GM21723 (cell line): ENCODE data around the gene CPNE6.

Source experiments
- ATAC-seq: cut with Tn5 transposase; IDR thresholded peaks from one replicate; pipeline ENCODE4 v1.9.1; 2021; ENCODE audit warnings: mild to moderate bottlenecking, moderate library complexity; ENCODE audit not compliant: unreplicated experiment

The CPNE6 gene

DNA sequence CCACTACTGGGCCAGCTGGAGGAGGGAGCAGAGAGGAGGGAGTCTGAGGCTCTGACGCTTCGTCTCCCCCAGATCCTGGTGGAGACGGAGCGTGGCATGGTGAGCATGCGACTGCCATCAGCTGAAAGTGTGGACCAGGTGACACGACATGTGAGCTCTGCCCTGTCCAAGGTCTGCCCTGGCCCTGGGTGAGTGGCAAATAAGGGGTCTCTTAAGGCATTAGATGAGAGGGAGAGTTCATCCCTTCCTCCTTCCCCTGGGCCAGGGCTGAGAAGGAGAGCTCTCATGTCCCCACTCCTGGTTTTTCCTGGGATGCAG lies 17.1 kb upstream of the CPNE6 start:
- ATAC-seq, result no peak

DNA sequence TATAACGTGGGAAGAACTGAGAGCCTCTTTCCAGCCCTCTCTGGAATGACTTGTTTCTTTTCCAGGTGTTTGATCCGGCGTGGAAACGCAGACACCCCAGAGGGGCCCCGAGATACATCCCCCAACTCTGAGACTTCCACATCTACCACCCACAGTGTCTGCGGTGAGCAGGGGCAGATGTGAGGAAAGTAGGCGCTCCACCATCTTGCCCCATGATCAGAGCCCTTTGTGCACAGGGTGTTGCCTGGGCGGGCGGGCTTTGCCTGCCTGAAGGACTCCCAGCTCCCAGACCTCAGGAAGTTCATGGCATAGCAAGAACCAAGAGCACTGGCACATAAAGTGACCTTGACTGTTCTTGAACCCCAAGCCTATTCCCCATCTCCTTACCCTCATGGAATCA lies 16.7 kb upstream of the CPNE6 start:
- no peak for ATAC-seq

DNA sequence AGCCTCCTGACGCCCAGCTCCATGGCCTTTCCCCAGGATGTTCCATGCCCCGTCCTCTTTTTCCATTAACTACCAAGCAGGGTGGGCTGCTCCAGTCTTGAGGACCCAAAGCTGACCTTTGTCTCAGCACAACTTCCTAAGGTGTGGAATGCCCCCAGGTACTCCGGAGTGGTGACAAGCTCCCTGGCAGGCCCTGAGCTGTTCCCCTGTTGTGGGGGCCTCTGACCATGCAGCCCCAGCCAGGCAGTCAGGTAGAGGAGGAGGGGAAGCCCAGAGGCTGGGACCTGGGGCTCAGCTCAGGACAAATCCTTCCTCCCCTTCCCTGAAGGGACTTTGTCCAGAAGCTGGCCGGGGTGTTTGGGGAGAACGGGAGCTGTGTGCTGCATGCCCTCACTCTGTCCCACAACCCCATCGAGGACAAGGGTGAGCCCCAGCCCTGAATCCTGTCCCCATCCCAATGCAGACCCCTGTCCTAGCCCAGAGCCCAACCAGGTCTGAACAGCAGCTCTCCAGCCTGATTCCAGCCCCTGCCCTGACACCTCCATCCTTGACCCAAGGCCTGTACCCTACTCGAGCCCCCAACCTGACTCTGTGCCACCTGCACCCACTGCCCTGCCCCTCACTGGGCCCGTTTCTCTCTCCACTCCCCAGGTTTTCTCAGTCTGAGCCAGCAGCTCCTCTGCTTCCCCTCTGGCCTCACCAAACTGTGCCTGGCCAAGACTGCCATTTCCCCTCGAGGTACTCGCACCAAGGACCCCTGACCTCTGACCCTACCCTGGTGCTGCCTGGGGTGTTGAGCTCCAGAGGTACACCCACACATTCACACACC lies 15.2 kb upstream of the CPNE6 start:
- ATAC-seq, result no peak

DNA sequence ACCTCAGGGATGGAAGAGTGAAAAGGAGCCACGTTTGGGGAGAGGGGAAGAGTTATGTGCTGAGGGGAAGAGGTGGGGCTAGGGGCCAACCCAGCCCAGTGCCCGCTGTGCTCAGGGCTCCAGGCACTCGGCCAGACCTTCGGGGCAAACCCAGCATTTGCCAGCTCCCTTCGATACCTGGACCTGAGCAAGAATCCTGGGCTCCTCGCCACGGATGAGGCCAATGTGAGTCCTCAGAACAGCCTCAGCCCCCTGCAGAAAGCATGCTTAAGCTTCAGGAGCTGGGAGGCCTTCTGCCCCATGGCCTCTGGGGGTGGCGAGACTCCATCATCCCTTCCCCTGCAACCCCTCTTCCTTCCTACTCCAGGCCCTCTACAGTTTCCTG lies 14.6 kb upstream of the CPNE6 start:
- ATAC-seq, result no peak

DNA sequence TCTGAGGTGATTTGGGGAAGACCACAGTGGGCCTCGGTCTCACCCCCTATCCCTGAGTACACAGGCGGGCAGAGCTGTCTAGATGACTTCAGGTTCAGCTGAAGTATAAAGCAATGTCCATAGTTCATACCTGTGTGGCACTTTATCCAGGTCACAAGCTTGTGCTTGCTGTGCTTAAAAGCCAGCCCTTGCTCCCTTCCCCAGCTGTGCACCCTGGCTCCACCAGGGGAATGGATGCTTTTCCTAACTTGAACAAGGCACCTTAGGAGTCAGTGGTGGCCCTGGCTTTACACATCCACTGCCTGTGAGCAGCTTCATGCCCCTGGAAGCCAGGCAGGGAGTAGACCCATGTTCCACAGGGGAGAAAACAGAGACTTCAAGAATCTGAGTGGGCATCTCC lies 14.1 kb upstream of the CPNE6 start:
- no peak for ATAC-seq

DNA sequence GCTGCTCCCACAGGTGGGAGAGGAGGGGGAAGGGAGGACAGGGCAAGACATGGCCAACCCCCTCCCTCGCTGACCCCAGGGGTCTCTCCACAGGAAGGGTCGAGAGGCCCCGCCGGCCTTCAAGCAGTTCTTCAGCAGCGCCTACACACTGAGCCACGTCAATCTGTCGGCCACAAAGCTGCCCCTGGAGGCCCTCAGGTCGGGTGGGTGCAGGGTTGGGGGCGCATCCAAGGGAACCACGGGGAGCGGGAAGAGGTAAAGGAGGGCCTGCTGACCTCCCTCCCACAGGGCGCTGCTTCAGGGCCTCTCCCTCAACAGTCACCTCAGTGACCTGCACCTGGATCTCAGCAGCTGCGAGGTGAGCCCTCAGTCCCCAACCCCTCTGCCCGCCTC lies 13.5 kb upstream of the CPNE6 start:
- no peak for ATAC-seq

DNA sequence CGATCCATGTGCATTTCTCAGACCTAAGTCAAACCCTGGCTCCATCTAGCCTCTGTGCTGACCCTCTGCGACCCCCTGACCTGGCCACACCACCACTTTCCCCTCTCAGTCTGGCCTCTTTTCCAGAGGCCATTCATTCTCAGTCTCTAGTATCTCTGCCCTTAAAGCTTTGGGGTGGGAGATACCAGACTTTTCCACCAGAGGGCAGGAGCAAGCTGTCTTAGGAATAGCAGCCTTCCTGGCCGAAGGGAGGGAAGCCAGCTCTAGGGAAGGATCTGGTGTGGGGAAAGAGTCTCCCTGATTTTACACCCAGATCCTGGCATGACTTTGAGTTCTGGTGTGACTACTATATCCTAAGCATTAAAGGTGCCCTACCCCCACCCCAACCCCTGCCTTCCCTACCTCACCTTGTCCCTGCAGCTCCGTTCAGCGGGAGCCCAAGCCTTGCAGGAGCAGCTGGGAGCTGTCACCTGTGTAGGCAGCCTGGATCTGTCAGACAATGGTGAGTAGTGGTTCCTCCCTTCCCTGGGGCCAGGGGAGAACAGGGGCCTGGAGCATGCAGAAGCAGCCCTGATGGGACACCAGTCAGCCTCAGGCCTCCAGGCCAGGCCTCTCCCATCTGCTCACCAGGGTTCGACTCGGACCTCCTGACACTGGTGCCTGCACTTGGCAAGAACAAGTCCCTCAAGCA lies 13.0 kb upstream of the CPNE6 start:
- ATAC-seq, result peak; percentile 67

DNA sequence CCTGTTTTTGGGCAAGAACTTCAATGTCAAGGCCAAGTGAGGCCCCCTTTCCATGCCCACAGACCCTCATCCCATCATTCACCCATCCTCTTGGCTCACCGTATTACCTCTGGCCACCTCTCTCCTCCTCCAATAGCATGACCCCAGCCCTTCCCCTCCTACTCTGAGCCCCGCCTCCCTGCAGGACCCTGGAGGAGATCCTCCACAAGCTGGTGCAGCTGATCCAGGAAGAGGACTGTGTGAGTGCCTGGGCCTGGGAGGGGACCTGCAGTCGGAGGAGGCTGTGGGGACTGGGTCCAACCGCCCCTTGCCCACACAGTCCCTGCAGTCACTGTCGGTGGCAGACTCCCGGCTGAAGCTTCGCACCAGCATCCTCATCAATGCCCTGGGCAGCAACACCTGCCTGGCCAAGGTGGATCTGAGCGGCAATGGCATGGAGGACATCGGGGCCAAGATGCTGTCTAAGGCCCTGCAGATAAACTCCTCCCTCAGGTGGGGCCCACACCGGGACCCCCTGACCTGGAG lies 12.3 kb upstream of the CPNE6 start:
- ATAC-seq, result no peak

DNA sequence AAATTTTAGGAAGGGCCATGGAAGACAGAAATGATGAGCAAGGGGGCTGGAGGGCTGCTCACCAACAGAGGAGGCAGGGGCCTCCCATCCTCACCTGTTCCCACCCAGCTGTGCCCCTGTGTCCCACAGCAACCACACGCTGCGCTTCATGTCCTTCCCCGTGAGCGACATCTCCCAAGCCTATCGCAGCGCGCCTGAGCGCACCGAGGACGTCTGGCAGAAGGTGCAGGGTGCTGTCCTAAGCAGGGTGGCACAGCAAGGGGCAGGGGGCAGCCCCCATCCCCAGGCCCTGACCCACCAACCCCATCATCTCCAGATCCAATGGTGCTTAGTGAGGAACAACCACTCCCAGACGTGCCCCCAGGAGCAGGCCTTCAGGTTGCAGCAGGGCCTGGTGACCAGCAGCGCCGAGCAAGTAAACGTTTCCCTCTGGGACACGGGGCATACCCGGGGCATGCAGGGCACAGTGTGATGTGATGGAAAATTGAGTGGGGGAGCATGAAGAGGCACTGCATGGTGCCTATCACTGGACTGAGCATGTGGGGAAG lies 11.4 kb upstream of the CPNE6 start:
- no peak for ATAC-seq

DNA sequence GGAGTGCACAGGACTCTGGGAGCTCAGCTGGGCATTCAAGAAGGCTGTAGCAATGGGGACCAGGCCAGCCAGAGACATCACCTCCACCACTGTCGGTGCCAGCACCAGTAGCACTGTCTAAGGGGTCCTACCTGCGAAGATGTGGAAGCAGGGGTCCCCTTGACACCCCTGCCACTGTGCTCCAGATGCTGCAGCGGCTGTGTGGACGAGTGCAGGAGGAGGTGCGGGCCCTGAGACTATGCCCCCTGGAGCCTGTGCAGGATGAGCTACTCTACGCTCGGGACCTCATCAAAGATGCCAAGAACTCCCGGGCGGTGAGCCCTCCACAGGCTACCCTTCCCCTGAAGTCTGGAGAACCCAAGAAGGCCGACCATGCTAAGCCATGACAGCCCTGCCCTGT lies 10.9 kb upstream of the CPNE6 start:
- ATAC-seq, result no peak

DNA sequence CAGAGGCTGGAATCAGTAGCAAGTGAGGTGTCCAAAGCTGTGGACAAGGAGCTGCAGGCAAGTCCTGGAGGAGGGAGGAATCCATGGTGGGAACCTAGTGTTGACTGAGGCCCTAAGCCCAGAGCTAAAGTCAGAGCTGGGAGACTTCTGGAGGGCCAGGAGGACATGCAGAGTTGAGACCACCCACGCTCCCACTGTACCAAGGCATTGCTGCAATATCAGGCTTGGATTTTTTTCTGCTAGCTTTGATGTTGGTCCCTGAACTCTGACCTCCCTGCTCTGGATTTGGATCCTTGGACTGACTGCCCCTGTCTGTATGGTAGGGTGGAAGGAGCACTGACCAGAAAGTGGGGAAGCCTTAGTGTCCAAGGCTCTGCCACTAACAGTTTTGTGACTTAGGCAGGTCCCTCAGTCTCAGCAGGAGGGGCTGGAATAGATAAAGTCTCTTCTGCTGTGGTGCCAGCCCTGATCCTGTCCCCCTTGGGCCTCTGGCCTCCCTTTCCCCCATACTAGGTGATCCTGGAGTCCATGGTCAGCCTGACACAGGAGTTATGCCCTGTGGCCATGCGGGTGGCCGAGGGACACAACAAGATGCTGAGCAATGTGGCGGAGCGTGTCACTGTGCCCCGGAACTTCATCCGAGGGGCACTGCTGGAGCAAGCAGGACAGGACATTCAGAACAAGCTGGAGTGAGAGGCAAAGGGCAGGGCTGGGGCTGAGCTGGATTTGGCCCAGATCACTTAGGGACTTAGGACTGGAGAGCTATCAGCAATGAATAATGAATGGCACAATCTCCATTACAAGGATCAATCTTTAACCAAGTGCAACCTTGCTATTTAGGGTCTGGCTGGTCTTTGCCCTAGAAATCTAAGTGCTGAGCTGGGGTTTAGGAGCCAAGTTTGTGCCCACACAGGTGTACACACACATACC lies 10.1 kb upstream of the CPNE6 start:
- ATAC-seq, result no peak

DNA sequence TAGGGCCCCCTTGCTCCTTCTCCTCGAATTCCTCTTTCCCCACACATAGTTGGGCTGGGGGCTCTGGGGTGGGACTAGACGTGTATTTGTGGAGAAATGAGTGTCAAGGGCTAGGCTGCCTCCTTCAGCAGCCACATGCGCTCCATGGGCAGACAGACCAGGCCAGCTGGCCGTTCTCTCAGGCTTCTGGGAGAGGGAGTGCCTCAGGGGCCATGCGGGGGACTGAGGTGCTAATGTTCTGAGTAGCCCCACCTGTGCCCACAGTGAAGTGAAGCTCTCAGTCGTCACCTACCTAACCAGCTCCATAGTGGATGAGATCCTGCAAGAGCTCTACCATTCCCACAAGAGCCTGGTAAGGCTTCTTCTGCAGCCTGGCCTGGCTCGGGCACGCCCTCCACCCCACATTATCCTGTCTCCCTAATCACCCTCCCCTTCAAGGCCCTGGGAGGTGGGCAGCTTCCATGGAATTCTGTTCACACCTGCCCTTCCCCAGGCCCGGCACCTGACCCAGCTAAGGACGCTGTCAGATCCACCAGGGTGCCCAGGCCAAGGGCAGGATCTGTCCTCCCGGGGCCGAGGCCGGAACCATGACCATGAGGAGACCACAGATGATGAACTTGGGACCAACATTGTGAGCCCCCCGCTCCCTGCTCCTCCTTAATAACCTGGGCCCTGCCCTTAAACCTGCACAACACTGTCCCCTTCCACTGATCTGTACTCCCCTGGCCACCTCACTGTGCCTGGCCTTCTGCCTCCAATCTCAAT lies 9.0 kb upstream of the CPNE6 start:
- ATAC-seq, result no peak

DNA sequence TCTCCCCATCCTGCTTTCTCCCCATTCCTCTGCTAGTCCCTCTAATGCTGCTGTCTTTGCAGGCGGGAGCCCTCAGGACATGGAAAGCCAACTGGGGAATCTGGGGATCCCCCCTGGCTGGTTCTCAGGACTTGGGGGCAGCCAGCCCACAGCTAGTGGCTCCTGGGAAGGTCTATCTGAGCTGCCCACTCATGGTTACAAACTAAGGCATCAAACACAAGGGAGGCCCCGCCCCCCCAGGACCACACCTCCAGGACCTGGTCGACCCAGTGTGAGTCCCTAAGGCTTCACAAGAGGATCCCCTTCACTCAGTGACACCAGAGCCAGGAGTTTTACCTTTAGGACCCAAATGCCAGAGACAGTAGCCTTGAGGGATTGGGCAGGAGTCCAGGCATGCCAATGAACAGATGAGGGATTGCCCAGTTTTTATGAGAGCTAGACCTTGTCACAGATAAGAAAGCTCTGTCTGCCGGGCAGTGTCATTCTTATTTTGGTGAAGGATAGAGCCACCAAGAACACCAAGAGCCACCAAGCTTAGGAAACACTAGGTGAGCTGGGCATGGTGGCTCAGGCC lies 8.0 kb upstream of the CPNE6 start:
- ATAC-seq, result no peak

DNA sequence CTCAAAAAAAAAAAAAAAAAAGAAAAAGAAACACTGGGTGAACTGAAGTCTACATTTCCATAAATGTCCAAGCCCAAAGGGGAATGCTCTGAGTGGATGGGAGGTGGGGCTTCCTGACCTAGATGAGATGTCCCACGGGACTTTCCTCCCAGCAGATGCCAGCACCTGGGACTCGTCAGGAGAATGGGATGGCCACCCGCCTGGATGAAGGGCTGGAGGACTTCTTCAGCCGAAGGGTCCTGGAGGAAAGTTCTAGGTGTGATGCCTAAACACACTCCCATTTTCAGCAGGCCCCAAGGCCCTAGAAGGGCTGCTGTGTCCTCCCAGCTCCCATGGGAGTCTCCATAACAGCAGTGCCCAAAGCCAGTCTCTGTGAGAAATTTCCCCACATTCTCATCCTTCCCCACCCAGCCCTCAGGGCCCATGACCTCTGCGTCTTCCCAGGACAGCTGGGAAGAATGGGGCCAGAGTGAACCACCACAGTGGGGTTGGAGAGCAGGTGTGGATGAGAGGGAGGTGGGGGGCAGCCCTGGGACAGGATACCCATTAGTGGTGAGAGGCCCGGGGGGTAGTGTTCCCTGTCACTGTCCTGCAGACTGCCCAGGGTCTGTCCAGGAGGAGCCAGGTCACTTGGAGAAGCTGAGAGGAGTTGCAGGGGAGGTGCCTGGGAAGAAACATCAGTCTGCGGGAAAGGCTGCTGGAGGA lies 7.1 kb upstream of the CPNE6 start:
- ATAC-seq, result no peak

DNA sequence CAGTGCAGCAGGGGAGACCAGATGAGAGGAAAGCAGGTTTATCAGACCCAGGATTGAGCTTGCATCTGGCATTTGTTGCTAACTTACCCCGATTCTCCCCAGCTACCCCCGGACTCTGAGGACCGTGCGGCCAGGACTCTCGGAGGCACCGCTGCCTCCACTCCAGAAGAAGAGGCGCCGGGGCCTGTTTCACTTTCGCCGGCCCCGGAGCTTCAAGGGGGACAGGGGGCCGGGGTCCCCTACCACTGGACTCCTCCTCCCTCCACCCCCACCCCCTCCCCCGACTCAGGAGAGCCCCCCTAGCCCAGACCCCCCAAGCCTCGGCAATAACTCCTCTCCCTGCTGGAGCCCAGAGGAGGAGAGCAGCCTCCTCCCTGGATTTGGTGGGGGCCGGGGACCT lies 6.5 kb upstream of the CPNE6 start:
- ATAC-seq, result no peak

DNA sequence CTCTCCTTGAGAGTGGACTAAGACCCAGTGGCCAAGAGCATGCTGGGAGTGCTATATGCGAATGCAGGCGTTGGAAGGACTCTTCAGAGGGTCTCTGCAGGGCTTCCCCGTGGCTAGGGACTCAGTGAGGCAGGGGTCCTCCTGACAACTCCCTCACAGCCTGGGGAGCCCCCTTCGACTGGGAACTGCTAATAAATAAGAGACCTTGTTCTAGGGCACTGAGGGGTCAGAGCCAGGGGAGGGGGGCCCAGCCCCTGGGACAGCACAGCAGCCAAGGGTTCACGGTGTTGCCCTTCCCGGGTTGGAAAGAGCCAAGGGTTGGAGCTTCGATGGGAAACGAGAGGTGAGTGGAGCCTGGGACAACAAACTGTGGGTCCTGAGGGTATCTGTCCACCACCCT lies 6.0 kb upstream of the CPNE6 start:
- no peak for ATAC-seq

DNA sequence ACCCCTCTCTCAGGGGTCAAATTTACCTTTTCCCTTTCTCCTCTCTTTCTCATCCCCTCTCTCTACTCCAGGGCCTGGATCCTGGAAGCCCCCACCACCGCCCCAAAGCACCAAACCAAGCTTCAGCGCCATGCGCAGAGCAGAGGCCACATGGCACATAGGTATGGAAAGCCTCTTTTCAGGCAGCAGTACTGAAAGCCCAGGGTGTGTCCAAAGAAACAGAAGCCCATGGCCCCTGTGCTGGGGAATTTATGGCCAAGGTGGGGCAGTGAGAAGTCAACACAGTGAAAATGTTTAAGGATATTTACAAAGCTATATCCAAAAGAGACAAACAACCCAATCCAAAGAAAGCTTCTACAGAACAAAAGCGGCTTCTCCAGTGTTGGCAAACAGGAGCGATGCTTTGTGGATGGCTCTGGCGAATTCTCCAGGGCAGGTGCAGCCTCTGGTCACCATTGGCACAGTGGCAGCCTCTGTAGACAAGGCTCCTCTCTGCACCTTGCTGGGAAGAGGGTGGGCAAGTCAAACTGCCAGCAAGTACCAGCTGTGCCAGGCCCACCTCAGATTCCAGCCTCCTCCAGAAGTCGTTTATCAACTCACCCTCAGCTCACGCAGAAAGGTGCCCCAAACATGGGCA lies 4.7 kb upstream of the CPNE6 start:
- ATAC-seq, result no peak

DNA sequence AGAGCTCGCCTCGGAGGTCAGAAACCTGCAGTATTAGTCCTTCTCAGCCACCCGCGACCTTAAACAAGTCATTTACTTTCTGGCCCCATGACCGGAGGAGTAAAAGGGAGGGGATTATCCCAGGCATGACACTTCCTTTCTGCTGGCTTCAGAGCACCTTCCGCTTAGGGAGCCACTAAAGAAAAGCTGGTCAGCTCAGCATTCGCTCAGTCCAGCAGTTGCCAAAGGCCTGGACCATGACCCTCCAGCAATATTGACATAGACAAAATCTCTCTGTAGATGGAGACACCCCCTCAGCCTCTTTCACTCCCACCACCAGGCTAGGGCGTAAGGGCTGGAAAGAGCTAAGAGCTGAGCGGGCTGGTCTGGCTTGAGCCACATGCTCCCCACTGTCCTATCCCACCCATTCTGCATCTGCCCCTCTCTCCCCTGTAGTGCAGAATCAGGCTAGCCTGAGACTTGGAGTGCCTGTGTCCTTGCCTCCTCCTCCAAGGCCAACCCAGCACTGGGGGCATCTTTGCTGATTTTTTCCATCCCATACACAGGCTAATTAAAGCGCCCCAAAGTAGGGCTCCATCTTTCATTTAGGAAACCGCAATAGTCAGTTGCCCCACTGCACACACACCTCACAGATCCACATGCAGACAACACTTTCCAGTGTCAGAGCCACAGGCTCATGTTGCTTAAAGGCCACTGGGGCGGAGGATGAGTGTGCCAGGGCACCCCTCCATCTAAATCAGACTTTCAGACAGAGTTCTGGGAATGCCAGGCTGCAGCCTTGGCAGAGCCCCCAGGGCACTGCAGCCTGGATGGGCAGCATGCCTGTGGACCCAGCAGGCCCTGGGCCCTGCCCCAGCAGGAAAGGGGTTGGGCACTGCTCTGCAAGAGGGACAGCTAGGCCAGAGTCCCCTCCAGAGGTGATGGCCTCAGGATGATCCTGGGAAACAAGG lies 4.0 kb upstream of the CPNE6 start:
- no peak for ATAC-seq
